Effector memory CD4-positive, alpha-beta T cell (primary cell): ENCODE measurements around the gene TCL1A.
"Not testable (repeated sequence)": the region's sequence is repeated elsewhere in the genome, so short reads cannot be mapped to it uniquely, and the experiment has no call there.

Experiments
- DNase-seq, 3 donors: peaks; one replicate each; pipeline ENCODE4 v3.0.0-alpha.2; 2020
- H3K27ac ChIP-seq: 2 replicates; pipeline ENCODE4 v1.7.0; 2013; ENCODE audit warnings: mild to moderate bottlenecking, low read length, moderate library complexity; ENCODE audit not compliant: insufficient read depth, poor library complexity, severe bottlenecking
- H3K27me3 ChIP-seq: replicated peaks from 2 replicates; pipeline ENCODE4 v1.7.0; 2013; ENCODE audit warnings: mild to moderate bottlenecking, low read length; ENCODE audit not compliant: insufficient read depth, control insufficient read depth, poor library complexity, severe bottlenecking
- H3K36me3 ChIP-seq: 2 replicates; pipeline ENCODE4 v1.7.0; 2013; ENCODE audit warnings: mild to moderate bottlenecking, low read length, moderate library complexity; ENCODE audit not compliant: control insufficient read depth, insufficient read depth
- H3K4me1 ChIP-seq: 2 replicates; pipeline ENCODE4 v1.7.0; 2013; ENCODE audit warnings: low read length, mild to moderate bottlenecking; ENCODE audit not compliant: control insufficient read depth, insufficient read depth, poor library complexity, severe bottlenecking
- H3K4me3 ChIP-seq: 2 replicates; pipeline ENCODE4 v1.7.0; 2013; ENCODE audit warnings: low read length, low read depth, mild to moderate bottlenecking; ENCODE audit not compliant: insufficient read depth, poor library complexity, severe bottlenecking
- H3K9me3 ChIP-seq: 2 replicates; pipeline ENCODE4 v1.7.0; 2013; ENCODE audit warnings: mild to moderate bottlenecking, low read length, moderate library complexity; ENCODE audit not compliant: control insufficient read depth
- total RNA-seq, 3 donors: gene quantifications; one replicate each; lab custom pipeline; 2026; lab: John Stamatoyannopoulos, UW

The TCL1A gene, protein sequence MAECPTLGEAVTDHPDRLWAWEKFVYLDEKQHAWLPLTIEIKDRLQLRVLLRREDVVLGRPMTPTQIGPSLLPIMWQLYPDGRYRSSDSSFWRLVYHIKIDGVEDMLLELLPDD
- total RNA-seq = 0 to 0.39 (median 0) reads per million in 3 donors

DNA sequence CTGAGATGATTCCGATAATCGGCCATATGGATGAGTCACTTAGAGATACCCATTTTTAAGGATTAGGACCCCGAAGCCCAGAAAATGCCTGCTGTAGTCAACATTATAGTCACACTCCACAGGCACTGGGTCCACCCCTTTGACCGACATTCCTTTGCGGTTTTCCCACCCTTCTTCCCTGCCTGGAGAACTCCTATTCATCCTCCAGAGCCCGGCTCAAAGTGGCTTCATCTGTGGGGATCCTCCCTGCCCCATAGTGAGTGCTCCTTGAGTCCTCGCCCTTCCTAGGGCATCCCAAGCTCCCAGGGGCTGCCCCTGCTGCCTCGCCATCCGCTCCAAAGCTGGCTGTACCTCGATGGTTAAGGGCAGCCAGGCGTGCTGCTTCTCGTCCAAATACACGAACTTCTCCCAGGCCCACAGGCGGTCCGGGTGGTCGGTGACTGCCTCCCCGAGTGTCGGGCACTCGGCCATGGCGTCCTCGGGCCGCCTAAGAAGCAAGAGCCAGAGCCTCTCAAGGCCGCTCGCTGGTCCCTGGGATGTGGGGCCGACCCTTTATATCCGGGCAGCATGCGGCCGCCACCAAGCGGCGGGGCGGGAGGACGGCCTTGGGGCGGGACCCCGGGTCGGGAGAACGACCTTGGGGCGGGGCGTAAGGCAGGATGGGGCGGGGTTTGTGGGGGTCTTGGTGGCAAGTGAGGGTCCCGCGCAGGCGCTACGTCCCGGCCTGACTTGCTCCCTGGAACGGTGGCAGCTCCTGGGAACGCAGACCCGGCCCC is at the start of gene TCL1A:
TCL1A (minus strand) TSS at position 530 of the 776 bp plus-strand sequence; CDS start at position 471, 59 bp downstream.
- DNase-seq = no peak
- Histone ChIP-seq H3K27ac (no peak within 1 kb of the TSS), H3K36me3 (no peaks in the 10 kb centered on the region), H3K27me3 (no peaks in the 10 kb centered on the region), H3K4me1 (no peaks in the 10 kb centered on the region), H3K9me3 (no peaks in the 10 kb centered on the region), H3K4me3 (no peak within 1 kb of the TSS)

DNA sequence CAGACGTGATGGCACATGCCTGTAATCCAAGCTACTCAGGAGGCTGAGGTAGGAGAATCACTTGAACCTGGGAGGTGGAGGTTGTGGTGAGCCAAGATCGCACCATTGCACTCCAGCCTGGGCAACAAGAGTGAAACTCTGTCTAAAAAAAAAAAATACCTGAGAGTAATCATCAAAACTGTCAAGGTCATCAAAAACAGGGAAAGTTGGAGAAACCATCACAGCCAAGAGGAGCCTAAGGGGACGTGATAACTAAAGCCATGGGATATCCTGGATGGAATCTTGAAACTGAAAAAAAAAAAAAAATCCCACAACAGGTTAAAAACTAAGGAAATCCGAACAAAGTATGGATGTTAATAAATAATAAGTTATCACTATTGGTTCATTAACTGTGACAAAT is 49.1 kb upstream of the TCL1A start:
- H3K27me3 ChIP-seq, H3K4me1 ChIP-seq, H3K4me3 ChIP-seq, H3K36me3 ChIP-seq, H3K27ac ChIP-seq, H3K9me3 ChIP-seq, DNase-seq: not testable (repeated sequence)

DNA sequence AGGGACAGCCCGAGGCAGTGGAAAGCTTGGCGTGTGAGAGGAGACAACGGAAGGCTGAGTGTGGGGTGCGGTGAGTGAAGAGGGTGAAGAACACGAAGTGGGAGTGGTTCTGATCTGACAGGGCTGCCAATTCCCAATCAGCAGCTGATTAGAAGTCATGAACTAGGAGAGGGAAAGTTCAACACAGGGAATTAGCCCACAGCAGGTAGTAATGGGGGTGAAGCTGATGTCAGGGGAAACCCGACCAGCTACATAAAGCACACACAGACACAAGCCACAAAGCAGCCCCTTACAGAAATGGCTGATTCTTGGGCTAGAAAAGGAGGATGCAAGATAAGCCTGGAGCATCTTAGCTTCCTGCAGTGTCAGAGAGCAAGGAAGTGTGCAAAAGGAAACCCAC is 47.5 kb upstream of the TCL1A start:
- Histone ChIP-seq H3K27ac (no peak overlapping the region), H3K36me3 (no peaks in the 10 kb centered on the region), H3K4me1 (no peaks in the 10 kb centered on the region), H3K9me3 (no peaks in the 10 kb centered on the region), H3K4me3 (no peak overlapping the region), H3K27me3 (no peaks in the 10 kb centered on the region)
- DNase-seq = no peak

- no peaks in the 10 kb centered on the region for H3K36me3 ChIP-seq
- H3K27me3 ChIP-seq = no peaks in the 10 kb centered on the region
- no peak for DNase-seq
- H3K4me1 ChIP-seq = no peaks in the 10 kb centered on the region
- no peaks in the 10 kb centered on the region for H3K9me3 ChIP-seq
- no peak overlapping the region for H3K4me3 ChIP-seq
- H3K27ac ChIP-seq = no peak overlapping the region
Measured at GRCh38 chr14:95760596-95760995, 46.7 kb upstream of the TCL1A start.

DNA sequence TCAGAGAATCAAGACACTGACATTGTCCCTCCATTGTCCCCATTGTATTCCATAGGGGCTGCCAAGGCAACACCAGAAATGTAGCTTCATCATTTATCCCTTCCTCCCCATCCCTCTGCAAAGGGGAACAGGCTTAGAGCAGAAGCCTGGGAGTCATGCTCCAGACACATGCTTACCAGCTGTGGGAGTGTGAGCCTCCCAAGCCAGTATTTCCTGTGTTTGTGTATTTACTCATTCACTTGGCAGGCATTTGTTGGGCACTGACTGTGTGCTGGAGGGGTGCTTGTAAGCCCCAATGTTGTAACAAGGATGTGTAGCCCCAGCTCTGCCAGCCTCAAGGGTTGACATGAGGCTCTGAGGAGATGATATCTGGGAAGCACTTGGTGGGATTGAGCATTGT is 46.0 kb upstream of the TCL1A start:
- Histone ChIP-seq H3K27me3 (no peaks in the 10 kb centered on the region), H3K36me3 (no peaks in the 10 kb centered on the region), H3K4me1 (no peaks in the 10 kb centered on the region), H3K4me3 (no peak overlapping the region), H3K27ac (no peak overlapping the region), H3K9me3 (no peaks in the 10 kb centered on the region)
- DNase-seq = no peak

DNA sequence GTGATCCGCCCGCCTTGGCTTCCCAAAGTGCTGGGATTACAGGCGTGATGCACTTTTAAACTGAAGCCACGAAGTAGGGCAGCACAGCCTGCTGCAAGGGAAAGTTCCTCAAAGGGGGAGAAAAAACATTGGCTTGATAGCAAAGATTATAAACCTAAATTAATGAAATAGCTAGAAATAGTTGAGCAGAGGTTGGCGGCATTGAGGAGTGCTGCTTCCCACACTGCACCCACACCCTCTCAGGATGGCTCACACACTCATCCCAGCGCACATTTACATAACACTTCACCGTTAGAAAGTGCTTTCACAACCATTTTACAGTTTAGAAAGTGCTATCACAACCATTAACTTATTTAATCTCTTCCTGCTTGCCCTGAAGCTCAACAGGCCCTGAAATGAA is 44.4 kb upstream of the TCL1A start:
- no peaks in the 10 kb centered on the region for H3K36me3 ChIP-seq
- no peaks in the 10 kb centered on the region for H3K27me3 ChIP-seq
- no peaks in the 10 kb centered on the region for H3K9me3 ChIP-seq
- H3K27ac ChIP-seq = no peak overlapping the region
- no peak overlapping the region for H3K4me3 ChIP-seq
- H3K4me1 ChIP-seq = no peaks in the 10 kb centered on the region
- no peak for DNase-seq

GRCh38 chr14:95756751-95757150 is 42.8 kb upstream of the TCL1A start:
- Histone ChIP-seq H3K27ac (no peak overlapping the region), H3K36me3 (no peaks in the 10 kb centered on the region), H3K27me3 (no peaks in the 10 kb centered on the region), H3K4me1 (no peaks in the 10 kb centered on the region), H3K4me3 (no peak overlapping the region), H3K9me3 (no peaks in the 10 kb centered on the region)
- no peak for DNase-seq

- Histone ChIP-seq H3K9me3 (no peaks in the 10 kb centered on the region), H3K27me3 (no peaks in the 10 kb centered on the region), H3K36me3 (no peaks in the 10 kb centered on the region), H3K4me1 (no peaks in the 10 kb centered on the region), H3K27ac (no peak overlapping the region), H3K4me3 (no peak overlapping the region)
- no peak for DNase-seq
Measured at GRCh38 chr14:95756127-95756526, 42.2 kb upstream of the TCL1A start.

DNA sequence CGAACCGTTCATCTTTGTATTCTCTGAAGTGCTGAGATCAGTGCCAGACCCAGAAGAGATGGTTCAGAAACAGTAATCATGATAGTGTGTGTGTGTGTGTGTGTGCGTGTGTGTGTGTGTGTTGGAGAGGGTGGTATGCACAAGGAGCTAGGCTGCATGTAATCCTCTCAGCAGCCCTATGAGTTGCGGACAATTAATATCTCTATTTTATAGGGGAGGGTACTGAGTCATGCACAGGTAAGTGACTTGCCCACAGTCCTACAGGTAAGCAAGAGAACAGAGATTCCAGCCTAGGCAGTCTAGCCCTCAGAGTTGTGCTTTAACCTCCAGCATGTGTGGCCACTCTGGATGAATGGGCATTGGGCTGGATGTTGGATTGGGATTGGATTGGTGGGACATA is 27.9 kb upstream of the TCL1A start:
- Histone ChIP-seq H3K27ac (no peak overlapping the region), H3K27me3 (no peaks in the 10 kb centered on the region), H3K9me3 (no peaks in the 10 kb centered on the region), H3K4me3 (no peak overlapping the region), H3K36me3 (no peaks in the 10 kb centered on the region), H3K4me1 (no peaks in the 10 kb centered on the region)
- no peak for DNase-seq

- H3K27ac ChIP-seq = no peak overlapping the region
- H3K36me3 ChIP-seq = no peaks in the 10 kb centered on the region
- no peak overlapping the region for H3K4me3 ChIP-seq
- DNase-seq = no peak
- H3K9me3 ChIP-seq = no peaks in the 10 kb centered on the region
- H3K27me3 ChIP-seq = no peaks in the 10 kb centered on the region
- no peaks in the 10 kb centered on the region for H3K4me1 ChIP-seq
Measured at GRCh38 chr14:95741038-95741490, 27.1 kb upstream of the TCL1A start.
